Stimulated activated CD8-positive, alpha-beta memory T cell treated with anti-CD3 and anti-CD28 coated beads, Interleukin-12 subunit alpha, Interleukin-12 subunit beta, amount 100 ng/mL, for 4 hours (primary cell): ENCODE data around the gene EPYC.

Experiments
- DNase-seq: peaks from one replicate; pipeline ENCODE4 v3.0.0-alpha.2; 2020; ENCODE audit warnings: low read depth

Gene EPYC, protein sequence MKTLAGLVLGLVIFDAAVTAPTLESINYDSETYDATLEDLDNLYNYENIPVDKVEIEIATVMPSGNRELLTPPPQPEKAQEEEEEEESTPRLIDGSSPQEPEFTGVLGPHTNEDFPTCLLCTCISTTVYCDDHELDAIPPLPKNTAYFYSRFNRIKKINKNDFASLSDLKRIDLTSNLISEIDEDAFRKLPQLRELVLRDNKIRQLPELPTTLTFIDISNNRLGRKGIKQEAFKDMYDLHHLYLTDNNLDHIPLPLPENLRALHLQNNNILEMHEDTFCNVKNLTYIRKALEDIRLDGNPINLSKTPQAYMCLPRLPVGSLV

DNA sequence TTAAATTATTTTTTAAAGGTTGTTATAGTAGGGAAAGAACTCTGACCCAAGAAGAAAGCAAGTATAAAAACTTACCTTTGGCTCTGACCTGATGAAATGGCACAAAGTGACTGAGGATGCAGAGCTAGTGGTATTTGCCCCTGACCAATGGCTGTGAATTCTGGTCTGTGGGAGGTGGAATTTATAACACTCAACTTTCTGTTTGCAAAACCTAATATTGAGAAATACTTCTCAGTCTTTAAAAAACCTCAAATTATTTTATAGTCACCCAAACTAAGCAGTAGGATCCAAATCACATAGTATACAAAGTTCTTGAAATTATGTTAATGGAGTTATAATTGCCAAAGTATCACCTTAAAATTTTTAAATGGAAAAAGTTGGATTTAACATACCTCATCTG, at the start of gene EPYC:
Gene EPYC (minus strand): TSS at position 101 of the 400 bp plus-strand sequence. CDS start 2,407 bp downstream, outside the sequence.
- DNase-seq: no peak

DNA sequence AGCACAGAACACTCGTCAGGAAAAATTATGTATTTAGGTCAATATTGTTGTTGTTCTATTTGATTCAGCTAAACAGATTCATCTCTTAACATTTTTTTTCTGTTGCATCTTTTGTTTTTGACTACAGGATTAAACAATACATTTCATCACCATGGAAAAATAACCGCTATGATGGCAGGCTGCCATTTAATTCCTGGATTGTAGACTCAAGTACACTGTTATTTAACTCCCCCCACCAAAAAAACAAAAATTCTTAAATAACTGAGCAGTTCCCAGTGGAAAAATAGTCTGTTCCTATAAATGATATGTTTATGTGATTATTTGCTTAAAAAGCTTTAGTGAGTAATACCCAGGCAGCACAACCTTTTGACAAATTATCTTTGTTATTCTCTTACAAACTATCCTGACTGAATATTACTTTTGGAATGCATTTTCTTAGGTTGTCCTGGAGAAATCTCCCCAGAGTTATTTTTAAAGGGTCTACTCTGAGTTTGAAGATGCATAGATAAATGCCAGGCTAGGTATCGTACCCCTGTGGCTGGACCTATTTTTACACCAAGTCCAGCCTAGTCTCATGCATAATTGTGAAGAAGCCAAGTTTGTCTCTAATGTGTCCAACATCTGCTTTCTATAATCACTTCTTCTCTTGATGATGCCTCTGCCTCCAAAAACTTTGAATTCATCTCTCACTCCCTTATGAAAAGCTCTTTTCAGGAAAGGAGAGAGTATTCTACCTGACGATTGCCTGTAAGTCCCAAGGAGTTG, 49.4 kb upstream of the EPYC start:
- DNase-seq: no peak

DNA sequence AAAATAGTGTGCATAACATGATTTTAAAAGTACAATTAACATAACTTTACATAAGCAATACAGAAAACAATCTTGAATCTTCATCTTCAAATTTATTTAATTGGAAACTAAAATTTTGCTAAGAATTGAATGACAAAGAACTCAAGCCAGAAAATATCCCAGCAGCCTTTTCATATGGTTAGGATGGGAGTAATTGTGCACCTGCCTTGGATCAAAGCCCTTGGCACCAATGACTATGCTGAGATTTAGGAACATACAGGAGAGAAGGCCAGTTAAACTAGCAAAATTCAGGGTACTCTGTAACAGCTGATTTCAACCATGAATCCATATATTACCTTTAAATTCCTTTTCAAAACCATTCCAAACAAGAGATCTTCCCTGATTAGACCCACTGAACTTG, 47.3 kb upstream of the EPYC start:
- DNase-seq: no peak

DNA sequence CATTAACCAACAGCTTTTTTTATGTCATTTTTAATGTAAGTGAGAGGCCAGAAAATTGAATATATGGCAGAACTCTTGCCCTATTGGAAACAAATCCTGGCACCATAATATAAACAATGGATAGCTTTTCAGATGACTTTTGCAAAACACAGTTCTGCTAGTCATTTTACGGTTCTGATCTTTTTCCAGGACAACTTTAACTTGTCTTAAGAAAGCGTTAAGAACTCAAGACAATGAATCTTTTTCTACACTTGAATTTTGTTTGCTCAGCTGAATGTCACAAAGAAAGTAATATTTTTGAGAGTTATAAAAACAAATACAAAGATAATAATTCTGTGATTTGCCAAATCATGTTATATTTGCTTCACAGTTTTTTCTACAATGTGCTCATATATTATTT, 39.8 kb upstream of the EPYC start:
- no peak for DNase-seq

DNA sequence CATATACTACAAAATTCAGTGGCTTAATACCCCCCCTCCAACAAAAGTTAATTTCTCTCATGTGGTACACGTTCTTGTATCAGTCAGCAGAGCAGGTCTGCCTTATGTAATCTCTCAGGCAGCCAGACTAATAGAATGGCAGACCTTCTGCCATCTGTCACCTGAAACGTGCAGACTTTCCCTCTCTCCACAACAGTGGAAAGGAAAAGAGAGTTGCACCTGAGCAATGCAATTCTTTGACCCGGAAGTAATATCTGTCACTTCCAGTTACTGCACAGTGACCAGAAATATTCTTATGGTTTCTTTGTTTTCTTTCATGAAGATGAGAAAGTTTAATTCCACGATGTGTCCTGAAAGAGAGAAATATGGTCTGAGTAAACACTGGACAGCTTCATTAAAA, 38.6 kb upstream of the EPYC start:
- no peak for DNase-seq

DNA sequence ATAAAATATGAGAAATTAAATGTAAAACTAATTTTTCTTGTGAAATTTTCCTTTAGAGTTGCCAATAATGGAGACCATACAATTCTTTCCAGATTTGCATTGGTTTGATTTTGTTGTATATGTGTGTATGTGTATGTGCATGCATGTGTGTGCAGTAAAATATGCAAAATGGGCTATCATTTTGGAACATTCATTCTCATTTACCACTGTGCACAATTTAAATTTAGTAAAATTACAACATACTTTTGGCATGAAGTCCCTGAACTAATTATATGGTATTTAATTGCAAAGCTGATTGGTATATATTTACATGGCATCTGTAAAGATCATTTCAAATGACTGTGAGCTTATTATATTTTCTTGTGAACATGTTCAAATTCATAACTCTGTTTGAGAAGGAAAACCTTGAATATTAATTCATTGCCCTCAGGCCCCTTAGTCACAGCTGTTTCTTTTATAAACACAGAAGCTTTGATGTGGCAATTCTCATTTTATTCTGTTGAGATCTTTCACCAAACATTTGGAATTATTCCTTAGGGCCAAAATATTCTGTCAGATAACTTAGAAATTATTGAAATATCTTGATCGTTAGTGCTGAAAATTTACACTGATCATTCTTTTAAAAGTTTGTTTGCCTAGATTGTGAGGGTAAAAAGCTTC, 35.5 kb upstream of the EPYC start:
- no peak for DNase-seq

DNA sequence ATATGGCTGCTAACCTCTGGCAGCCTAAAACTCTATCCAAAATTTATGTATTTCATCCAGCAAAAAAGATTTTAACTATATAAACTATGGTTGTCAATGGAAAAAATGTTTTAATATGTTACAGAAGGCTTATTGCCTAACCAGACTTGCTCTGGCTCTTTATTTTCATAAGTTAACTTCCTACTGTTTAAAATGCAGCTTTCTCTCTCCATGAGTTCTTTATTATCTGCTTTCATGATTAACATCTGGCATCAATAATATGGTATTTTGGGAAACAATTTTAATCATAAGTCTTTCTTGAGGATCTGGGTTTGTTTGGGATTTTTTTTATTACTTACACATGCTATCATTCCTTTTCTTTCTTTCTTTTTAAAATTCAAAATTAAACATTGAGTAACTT, 32.5 kb upstream of the EPYC start:
- DNase-seq: no peak

DNA sequence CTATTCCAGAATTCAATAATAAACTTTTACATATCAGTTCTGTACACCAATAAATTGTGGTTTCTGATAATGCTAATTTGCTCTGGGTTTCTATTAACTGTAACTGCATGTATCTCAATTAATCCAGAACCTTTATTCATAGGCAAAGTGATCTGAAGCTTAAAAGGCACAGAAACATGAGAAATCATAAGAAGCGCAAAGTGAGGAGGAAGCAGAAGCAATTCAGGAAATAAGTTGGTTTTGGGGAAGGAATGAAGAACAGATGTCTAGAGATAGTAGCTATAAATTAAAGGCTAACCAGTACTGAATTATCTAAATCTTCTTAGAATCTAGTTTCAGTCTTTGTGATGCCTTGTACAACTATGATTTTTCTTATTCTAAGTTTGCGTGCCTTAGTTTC, 28.5 kb upstream of the EPYC start:
- no peak for DNase-seq

DNA sequence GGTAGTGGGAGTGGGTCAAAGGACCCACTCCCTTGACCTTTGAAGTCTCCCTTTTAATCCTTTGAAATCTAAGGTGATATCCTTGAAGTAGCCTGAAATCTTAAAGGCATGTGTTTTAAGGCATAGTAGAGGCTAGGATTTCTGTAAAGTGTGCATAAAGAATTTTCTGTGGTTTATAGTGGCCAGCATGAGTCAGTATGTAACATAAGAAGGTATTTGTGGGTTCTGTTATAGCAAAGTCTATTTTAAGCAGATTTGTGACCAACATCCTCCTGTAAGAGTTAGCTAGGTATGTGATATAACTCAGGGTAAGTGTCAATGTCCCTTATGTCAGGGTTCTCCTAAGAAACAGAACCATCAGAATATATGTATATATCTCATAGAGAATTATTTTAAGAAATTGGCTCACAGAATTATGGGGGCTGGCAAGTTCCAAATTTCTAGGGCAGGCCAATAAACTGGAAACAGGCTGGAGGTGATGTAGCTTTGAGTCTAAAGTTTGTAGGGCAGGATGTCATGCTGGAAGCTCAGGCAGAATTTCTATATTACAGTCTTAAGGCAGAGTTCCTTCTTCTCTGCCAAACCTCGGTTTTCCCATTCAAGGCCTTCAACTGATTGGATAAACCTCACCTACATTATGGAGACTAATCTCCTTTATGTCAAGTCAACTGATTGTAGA, 18.7 kb upstream of the EPYC start:
- DNase-seq: no peak

DNA sequence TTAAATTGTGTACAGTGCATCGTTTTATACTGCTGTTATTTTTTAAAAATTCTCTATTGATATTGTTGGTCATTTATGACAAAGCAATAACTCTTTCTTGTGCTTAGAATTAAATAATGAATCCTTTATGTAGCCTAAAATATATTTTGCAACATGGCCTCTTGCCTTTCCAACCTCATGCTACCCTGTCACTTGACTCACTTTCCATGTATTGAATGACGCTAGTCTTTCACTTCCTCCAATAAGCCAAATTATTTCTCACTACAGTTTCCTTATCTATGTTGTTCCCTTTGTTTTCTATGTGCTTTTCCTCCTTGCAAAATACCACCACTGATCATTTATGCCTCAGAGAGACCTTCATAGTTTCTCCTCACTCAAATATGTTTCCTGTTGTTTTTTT, 16.3 kb upstream of the EPYC start:
- DNase-seq: no peak

DNA sequence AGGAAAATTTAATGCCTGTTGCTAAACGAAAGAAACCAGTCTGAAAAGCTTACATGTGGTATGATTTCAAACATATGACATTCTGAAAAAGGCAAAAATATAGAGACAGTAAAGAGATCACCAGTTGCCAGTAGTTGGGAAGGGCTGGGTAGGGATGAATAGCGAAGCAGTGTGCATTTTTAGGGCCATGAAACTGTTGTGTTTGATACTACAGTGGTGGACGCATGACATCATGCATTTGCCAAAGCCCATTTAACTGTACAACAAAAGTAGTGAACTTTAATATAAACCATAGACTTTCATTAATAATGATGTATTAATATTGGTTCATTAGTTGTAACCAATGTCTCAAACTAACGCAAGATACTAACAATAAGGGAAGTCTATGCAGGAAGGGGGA, 14.7 kb upstream of the EPYC start:
- no peak for DNase-seq

DNA sequence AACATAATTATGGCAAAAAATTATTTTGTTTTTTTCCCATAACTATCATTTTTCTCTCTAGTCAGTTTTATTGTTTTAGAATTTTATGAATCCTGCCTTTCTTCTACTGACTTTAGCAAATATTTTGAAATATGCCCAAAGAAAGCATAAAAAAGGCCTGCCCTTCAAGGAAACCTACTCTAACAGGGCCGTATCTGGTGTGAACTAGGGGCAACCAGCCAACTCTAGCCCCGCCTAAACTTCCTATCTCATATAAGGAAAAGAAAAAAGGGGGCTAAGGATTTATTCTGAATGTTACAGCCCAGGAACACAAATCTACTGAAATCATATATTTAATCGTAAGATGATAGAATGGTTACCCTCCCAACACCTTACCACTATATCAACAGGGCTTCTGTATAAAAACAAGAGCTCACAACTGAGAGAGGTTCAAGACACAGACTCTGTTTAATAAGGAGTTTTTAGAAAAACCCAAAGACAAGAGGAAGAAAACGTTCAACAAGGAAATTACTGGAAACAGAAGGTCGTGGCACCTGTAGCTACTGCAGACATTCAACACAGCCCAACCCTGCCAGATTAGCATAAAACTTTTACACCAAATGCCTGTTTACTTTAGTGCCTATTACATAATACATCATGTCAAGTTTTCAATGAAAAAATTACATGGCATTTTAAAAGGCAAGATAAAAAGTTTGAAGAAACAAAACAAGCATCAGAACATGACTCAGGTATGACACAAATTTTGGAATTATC, 12.9 kb upstream of the EPYC start:
- no peak for DNase-seq

DNA sequence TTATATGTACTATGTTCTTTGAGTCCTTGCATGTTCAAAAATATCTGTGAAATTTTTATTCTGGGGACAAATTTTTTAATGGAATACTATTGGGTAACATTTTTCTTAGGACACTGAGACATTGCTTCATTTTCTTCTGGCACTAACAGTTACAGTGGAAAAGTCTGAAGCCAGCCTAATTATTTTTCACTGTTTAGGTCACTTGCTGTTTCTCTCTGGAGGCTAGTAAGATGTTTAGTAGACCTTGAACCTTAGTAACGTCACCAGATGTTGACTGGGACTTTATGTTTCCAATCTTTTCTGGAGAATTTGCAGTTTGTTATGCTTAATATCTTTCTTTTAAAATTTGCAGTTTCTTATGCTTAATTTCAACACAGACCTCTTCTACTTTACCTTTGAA, 12.3 kb upstream of the EPYC start:
- no peak for DNase-seq

DNA sequence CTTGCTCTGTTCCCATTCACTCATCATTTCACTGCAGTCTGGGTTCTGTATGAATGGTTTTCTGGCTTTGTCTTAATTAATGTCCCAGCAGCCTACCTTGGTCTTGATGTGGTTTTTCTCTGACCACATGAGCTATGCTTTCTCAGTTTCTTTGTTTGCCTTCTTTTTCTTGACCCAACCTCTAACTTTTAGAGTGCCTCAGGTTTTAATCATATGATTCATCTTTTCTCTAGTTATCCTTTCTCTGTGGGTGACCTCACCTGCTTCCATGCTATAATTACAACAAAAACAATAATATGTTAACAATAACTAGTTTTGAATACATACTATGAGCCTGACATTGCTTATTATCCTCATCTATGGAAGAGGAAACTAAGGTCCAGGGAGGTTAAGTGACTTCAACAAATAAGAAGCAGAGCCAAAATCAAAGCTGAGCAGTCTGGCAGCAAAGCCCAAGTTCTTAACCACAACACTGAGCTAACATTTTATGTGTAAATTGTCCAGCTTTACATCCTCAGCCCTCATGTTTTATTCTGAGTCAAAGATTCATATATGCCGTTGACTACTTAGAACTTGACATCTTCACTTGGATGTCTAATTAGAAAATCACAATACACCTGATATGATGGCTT, 4.7 kb upstream of the EPYC start:
- DNase-seq: no peak

DNA sequence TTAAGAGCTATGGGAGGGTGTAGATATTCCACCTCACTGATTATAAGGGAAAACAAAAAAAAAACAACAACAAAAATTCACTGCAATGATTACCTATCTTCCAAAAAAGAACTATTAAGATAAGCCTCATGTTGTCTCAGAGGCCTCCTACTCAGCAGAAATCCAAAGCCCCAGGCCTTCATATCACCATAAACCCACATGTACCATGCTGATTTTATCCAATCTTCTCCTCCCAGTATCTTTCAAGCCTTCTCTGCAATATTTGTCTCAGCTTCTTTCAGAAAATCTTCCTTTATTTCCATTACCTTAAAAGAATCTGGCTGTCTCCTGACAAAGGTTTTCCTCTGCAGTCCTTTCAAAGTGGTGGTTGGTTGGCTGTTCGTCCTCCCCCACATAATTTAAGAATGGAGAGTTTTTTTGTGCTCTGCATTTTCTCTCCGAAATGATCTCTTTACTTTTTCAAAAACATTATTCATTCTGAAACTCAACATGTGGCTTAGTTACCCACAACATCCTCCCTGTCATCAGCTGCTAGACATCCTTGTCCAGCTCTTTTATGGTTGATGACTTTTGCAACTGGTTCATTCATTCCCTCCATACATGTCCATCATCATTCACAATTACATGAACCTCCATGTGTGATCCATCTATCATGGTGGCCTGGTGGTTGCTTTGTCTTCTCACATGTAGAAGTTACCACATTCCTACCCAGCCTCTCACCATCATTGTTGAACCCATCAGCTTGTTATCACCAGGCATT, 2.9 kb upstream of the EPYC start:
- no peak for DNase-seq

DNA sequence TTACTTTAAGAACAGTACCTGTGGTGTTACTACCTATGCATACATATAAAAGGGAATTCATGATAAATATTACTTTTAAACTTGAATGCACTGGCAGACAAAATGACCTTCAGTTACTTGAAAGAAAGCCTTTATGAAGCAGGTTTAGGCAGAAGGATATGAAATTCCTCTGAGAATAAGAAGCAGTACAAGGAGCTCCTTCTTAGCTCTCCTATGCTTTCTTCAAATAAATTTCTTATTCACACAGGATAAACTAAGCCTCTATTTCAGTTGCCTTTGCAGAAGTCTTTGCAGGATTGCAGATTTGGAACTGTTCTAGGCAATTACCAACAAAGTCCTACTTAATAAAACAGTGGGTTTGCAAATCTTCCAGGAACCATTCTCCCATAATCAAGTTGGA, 1.0 kb downstream of the EPYC start:
- DNase-seq: no peak

DNA sequence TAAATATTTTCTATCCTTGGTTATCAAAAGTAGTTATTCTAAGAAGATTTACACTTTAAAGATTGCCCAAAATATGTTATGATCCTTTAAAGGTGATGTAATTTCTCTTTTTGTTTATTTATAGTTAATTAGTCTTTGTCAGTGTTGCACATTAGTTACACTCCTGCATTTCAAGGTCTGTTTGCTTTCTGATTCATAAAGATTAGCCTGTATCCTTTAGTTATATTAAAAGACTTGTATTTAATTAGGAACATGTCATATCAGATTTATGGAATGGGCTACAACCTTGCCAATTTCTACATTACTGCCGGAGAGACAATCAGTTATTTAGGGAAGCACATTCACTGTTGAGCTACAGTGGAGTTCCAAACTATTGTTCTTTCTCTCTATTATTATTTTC, 3.5 kb downstream of the EPYC start:
- DNase-seq: no peak

DNA sequence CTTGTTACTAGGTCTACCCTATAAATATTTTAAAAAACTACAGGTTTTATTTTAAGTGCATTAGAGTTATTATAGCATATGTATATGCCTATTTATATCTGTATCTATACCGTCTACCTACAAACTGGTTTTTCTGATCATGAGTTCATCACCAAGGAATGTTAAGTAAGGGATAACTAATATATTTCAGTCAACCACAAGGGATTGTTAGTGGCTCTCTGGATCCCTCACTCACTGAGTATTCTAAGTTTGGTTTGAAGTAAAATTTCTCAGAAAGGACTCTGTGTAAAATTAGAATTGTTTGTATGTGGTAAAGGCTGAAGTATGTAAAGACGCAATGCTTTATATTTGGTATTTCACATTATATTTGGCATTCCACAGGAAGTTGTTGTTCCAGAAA, 4.8 kb downstream of the EPYC start:
- no peak for DNase-seq

DNA sequence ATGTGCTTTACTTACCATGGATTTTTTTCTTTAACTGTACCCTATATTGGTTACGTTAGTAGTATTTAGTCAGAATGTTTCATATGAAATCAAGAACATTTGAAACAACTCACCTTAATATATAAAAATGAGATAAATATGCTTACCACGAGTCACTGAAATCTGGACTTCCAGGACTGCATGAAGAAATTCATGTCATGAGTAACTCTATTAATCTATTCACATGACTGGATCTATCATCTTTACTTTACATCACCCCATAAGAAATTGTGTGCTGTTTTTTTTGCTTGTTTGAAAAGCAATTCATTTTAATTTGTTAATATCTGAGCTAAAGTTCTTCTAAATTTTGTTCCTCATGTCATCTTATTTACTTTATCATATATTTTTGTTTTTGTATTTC, 5.2 kb downstream of the EPYC start:
- no peak for DNase-seq

DNA sequence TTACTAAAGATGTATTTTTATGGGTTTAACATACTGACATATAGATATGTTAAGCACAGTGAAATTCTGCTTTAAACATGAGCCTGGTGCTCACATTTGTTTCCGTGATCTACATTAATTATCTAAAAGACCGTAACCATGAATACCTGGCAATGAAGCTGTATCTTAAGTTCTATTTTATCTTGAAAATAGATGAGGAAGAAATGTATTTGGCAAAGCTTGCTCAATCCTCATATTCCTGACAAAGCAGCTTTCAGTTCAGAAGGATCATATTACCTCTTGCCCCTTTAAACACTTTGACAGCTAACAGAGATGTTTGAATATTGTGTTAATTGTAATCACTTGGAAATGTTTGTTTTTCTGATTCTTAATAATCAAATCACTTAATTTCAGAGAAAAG, 9.8 kb downstream of the EPYC start:
- no peak for DNase-seq
